AG09319 (cell line): ENCODE measurements around the gene TSN.

ENCODE experiments used
- DNase-seq: peaks from one replicate; pipeline ENCODE4 v3.0.0-alpha.2; 2010; ENCODE audit warnings: low read depth; ENCODE audit errors: extremely low read depth
- CTCF ChIP-seq: IDR thresholded peaks from 2 replicates; pipeline ENCODE4 v1.5.1; 2011; ENCODE audit warnings: low read depth, mild to moderate bottlenecking, inconsistent platforms, low read length, moderate library complexity

Gene TSN

GRCh38 chr2:121776361-121776760, 20.9 kb downstream of the TSN start:
- no peak for TF ChIP-seq CTCF
- DNase-seq = no peak

GRCh38 chr2:121776885-121777698, 21.6 kb downstream of the TSN start:
- DNase-seq = no peak
- no peak for TF ChIP-seq CTCF

GRCh38 chr2:121777699-121778058, 22.2 kb downstream of the TSN start:
- DNase-seq = no peak
- no peak for TF ChIP-seq CTCF

GRCh38 chr2:121778741-121779487, 23.5 kb downstream of the TSN start:
- no peak for DNase-seq
- TF ChIP-seq CTCF = no peak

- TF ChIP-seq CTCF = no peak
- DNase-seq = no peak
These were observed 27.7 kb downstream of the TSN start for GRCh38 chr2:121783180-121783579.

GRCh38 chr2:121788685-121789084, 33.2 kb downstream of the TSN start:
- no peak for TF ChIP-seq CTCF
- no peak for DNase-seq

GRCh38 chr2:121790276-121790956, 35.0 kb downstream of the TSN start:
- peak; percentile 34 for DNase-seq
- TF ChIP-seq CTCF = no peak
